Kidney epithelial cell (primary cell): Measurements from ENCODE around the gene ZNRF4. TPM values are rescaled to one million over a fixed set of nuclear protein-coding genes. Genes with fewer than 3 reads are reported as not detected.

Experiments
- DNase-seq: peaks from one replicate; pipeline ENCODE4 v3.0.0-alpha.2; 2010; ENCODE audit warnings: low read depth
- H3K27me3 ChIP-seq: 2 replicates; pipeline ENCODE4 v1.6.0; 2011; ENCODE audit warnings: low read length; ENCODE audit not compliant: control insufficient read depth, insufficient read depth
- H3K36me3 ChIP-seq: 2 replicates; pipeline ENCODE4 v1.5.1; 2011; ENCODE audit warnings: low read length; ENCODE audit not compliant: control insufficient read depth, insufficient read depth
- H3K4me3 ChIP-seq: 2 replicates; pipeline ENCODE4 v1.5.1; 2011; ENCODE audit warnings: low read depth, mild to moderate bottlenecking, control low read depth, low read length
- total RNA-seq: library from RNA; depleted of rRNA; stranded (reverse); fragments of >200 nt; gene quantifications from 2 replicates; pipeline ENCODE4 v1.2.3, GENCODE V29; 2015
- TF ChIP-seq, protein P1 (sequence below): IDR thresholded peaks from 2 replicates; pipeline ENCODE4 v1.5.1; 2011; ENCODE audit warnings: mild to moderate bottlenecking, moderate library complexity, low read length, control low read depth, inconsistent platforms; ENCODE audit not compliant: insufficient read depth, poor library complexity, severe bottlenecking

Gene ZNRF4
- total RNA-seq, 1 donor from 2014 or later, result not detected

DNA sequence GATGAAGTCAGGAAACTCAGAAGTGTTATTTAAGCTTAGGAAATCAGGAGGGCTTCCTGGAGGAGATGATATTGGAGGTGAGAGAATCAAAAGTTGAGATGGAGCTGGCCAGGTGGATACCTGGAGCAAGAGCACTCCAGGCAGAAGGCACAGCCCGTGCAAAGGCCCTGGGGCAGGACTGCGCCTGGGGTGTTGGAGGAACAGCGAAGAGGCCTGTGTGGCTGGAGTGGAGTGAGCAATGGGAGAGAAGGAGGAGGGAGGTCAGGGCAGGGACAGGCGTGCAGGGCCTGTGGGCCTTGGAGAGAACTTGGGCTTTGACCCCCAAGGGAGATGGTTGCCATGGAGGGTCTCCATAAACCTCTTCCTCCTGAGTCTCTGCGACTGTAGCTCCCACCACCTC lies 42.1 kb downstream of the ZNRF4 start:
- DNase-seq, result no peak
- H3K27me3 ChIP-seq, result peaks cover 20% of the 10 kb centered on the region
- no peak overlapping the region for H3K4me3 ChIP-seq
- no peaks in the 10 kb centered on the region for H3K36me3 ChIP-seq
- TF ChIP-seq, protein P1, sequence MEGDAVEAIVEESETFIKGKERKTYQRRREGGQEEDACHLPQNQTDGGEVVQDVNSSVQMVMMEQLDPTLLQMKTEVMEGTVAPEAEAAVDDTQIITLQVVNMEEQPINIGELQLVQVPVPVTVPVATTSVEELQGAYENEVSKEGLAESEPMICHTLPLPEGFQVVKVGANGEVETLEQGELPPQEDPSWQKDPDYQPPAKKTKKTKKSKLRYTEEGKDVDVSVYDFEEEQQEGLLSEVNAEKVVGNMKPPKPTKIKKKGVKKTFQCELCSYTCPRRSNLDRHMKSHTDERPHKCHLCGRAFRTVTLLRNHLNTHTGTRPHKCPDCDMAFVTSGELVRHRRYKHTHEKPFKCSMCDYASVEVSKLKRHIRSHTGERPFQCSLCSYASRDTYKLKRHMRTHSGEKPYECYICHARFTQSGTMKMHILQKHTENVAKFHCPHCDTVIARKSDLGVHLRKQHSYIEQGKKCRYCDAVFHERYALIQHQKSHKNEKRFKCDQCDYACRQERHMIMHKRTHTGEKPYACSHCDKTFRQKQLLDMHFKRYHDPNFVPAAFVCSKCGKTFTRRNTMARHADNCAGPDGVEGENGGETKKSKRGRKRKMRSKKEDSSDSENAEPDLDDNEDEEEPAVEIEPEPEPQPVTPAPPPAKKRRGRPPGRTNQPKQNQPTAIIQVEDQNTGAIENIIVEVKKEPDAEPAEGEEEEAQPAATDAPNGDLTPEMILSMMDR, result no peak

DNA sequence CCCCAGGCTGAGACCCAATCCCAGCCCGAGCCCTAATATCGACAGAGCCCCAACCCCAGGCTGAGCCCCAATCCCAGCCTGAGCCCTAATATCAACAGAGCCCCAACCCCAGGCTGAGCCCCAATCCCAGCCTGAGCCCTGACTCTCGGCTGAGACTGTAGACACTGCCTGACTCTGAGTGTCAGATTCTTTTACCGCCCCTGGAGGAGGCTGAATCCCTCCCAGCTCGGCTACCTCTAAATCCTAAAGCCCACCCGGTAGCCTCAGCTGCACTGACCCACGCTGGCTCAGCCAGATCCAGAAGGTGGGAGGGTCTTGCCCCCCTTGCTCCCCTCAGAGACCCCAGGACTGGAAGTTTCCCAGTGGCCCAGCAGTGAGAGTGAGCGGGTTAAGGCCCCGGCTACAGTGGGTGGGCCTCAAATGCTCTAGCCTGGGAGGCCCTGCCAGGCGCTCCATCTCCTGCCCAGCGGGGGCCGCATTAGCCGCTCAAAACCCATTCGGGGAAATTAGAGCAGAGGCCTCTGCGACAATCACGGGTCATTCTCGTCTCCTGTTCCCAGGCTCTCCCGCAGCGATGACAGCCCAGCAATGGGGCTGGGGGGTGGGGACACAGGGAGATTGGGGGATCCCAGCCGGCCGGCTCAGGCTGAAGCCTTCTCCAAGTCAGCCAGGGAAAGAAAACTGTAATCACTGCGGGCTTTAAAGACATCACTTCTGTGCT lies 43.8 kb downstream of the ZNRF4 start:
- H3K4me3 ChIP-seq, result no peak overlapping the region
- DNase-seq, result no peak
- H3K27me3 ChIP-seq, result peaks cover 9% of the 10 kb centered on the region
- no peaks in the 10 kb centered on the region for H3K36me3 ChIP-seq
- TF ChIP-seq, protein P1, result no peak

DNA sequence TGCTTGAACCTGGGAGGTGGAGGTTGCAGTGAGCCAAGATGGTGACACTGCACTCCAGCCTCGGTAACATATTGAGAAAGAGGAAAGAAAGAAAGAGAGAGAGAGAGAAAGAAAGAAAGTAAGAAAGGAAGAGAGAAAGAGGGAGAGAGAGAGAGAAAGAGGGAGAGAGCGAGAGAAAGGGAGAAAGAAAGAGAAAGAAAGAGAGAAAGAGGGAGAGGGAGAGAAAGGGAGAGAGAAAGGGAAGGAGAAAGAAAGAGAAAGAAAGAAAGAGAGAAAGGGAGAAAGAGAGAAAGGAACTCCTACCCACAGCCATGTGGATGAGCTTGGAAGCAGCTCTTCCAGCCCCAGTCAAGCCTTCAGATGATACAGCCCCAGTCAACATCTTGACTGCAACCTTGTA lies 46.7 kb downstream of the ZNRF4 start:
- DNase-seq, result no peak
- Histone ChIP-seq H3K27me3 (peaks cover 2% of the 10 kb centered on the region), H3K4me3 (no peak overlapping the region), H3K36me3 (no peaks in the 10 kb centered on the region)
- TF ChIP-seq, protein P1, result no peak

DNA sequence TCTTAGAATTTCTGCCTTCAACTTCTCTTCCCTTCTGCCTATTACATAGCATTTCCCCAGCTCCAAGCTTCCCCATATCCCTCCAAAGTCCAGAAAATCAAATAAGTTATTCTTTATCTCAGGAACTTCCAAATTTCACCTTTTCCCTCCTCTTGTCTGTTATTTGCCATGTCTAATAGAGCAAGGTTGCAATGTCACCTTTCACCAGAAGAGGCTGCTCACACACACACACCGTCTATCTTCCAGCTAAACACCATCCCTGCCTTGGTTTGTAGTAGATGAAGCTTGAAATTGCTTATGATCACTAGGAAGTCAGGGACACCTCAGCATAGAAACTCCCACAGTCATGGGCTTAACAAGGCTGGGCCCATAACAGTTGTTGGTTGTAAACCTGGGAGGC lies 48.4 kb downstream of the ZNRF4 start:
- Histone ChIP-seq H3K36me3 (no peaks in the 10 kb centered on the region), H3K27me3 (peaks cover 2% of the 10 kb centered on the region), H3K4me3 (no peak overlapping the region)
- TF ChIP-seq, protein P1, result no peak
- DNase-seq, result no peak

DNA sequence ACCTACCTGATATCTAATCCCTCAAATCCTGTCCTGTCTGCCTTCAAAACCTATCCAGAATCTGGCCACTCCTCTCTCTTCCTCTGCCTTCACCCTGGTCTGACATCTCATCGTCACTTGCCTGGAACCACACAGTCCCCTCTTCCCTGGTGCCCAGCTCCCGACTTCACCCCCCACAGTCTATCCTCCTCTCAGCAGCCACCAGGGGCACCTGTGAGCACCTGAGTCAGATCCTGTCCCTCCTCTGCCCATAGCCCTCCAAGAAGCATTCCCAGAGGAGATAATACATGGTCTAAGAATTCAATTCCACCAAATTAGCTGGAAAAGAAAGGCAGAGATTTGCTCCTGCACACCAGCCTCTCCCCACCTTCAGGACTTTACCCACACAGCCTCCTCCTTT lies 48.9 kb downstream of the ZNRF4 start:
- TF ChIP-seq, protein P1, result peak; percentile 21
- no peak for DNase-seq
- H3K4me3 ChIP-seq, result no peak overlapping the region
- H3K27me3 ChIP-seq, result peaks cover 2% of the 10 kb centered on the region
- H3K36me3 ChIP-seq, result no peaks in the 10 kb centered on the region

Other genes starting within 250 kb of the ZNRF4 start
- gene PTPRS, start 114.6 kb upstream of the ZNRF4 start, total RNA-seq, result 52.6 and 58.2 TPM in 2 replicates
- gene TINCR, start 112.5 kb downstream of the ZNRF4 start, total RNA-seq, result 1.0 and 1.4 TPM in 2 replicates
- gene SAFB2, start 167.4 kb downstream of the ZNRF4 start, total RNA-seq, result 23.8 and 29.0 TPM in 2 replicates
- gene SAFB, start 167.7 kb downstream of the ZNRF4 start, total RNA-seq, result 40.3 and 45.7 TPM in 2 replicates
- 47.0 and 55.4 TPM in 2 replicates for gene MICOS13, start 225.1 kb downstream of the ZNRF4 start, total RNA-seq
- gene HSD11B1L, start 225.6 kb downstream of the ZNRF4 start, total RNA-seq, result 7.4 and 11.4 TPM in 2 replicates
- gene RPL36, start 234.9 kb downstream of the ZNRF4 start, total RNA-seq, result 1,562 and 1,717 TPM in 2 replicates